Thyroid gland (tissue), 4 donors: ENCODE measurements around the gene DTX1. TPM values are rescaled to one million over a fixed set of nuclear protein-coding genes. Genes with fewer than 3 reads are reported as not detected.

Experiments used
- DNase-seq, 2 donors: peaks; one replicate each; pipeline ENCODE4 v3.0.0-alpha.2; 2019
- H3K27ac ChIP-seq, 3 donors: fragments of 200-600 bp; sonication (generic); 1 replicate in 2 of 3; 2 replicates in 1 of 3; pipeline ENCODE4 v1.5.1; 2016 to 2019; ENCODE audit warnings: mild to moderate bottlenecking in 1 of 3, moderate library complexity in 1 of 3
- H3K27me3 ChIP-seq: fragments of 200-600 bp; sonication (generic); one replicate; pipeline ENCODE4 v1.5.1; 2019
- H3K36me3 ChIP-seq, 2 donors: fragments of 200-600 bp; sonication (generic); one replicate each; pipeline ENCODE4 v1.5.1; 2016 to 2019
- H3K4me1 ChIP-seq, 2 donors: fragments of 200-600 bp; sonication (generic); one replicate each; pipeline ENCODE4 v1.5.1; 2017 to 2019
- H3K4me3 ChIP-seq, 3 donors: fragments of 200-600 bp; sonication (generic); replicated peaks in 1 of 3; 1 replicate in 2 of 3; 2 replicates in 1 of 3; pipeline ENCODE4 v1.5.1; 2016; ENCODE audit warnings: mild to moderate bottlenecking in 1 of 3
- H3K9me3 ChIP-seq: fragments of 200-600 bp; sonication (generic); one replicate; pipeline ENCODE4 v1.5.1; 2017
- POLR2A ChIP-seq, 2 donors: fragments of 450-650 bp; IDR thresholded peaks; one replicate each; pipeline ENCODE4 v1.6.1; 2017; ENCODE audit warnings: antibody characterized with exemption in 2 of 2, mild to moderate bottlenecking in 2 of 2, moderate library complexity in 1 of 2
- WGBS, 2 donors: methylation state at CpG; one replicate each; pipeline ENCODE4 v1.1.5; 2017; 5-methylcytosine and 5-hydroxymethylcytosine counted together
- intact Hi-C: fragments of 100-400 bp; cut with DNase I; formaldehyde crosslinking; loops from one replicate; pipeline ENCODE4 v1.15.1; 2023
- total RNA-seq, 4 donors: library from RNA; depleted of rRNA; stranded (reverse); fragments of >200 nt; gene quantifications; one replicate each; pipeline ENCODE4 v1.2.3, GENCODE V29; 2016
- TF ChIP-seq, protein P1 (sequence below), 6 experiments: fragments of 200-600 bp in 3 of 6; fragments of 450-650 bp in 3 of 6; sonication (generic) in 3 of 6; IDR thresholded peaks; one replicate each; pipeline ENCODE4 v1.5.1; 2016 to 2019; ENCODE audit warnings: antibody characterized with exemption in 6 of 6, mild to moderate bottlenecking in 2 of 6, inconsistent platforms in 1 of 6, moderate library complexity in 1 of 6

Gene DTX1
- total RNA-seq, 4 donors from 2014 or later, result 11.5 to 37.1 (median 20.6) TPM

DNA sequence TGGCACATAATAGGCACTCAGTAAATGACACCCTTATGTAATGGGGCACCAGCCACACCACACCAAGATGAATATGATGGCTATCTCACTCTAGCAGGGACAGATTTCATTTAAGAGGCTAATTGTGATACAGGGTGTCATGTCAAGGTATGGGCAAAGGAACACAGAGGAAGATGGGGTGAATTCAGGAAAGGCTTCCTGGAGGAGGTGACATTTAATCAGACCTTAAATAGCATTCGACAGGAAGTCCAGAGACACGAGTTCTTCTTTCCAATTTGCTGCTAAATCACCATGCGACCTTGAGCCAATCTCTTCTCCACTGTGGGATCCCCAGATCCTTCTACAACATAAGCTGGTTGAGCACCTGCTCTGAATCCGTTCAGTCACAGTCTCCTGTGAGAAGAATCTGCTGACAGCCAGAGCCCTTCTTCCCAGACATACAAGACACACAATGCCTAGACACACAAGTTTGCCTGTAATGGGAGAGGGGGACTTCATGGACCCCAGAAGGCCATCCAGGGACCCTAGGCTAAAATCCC is 1.5 kb upstream of the DTX1 start:
- no peaks in the 10 kb centered on the region for H3K36me3 ChIP-seq
- intact Hi-C loops, result loop anchor here (5.0 kb wide), 2 partner anchors 42 to 97 kb away; no protein-coding TSS in a partner anchor
- no peak for DNase-seq
- no peak overlapping the region for H3K4me3 ChIP-seq
- TF ChIP-seq POLR2A (IDR thresholded peaks at IDR 0.05), result no peak
- TF ChIP-seq, protein P1, sequence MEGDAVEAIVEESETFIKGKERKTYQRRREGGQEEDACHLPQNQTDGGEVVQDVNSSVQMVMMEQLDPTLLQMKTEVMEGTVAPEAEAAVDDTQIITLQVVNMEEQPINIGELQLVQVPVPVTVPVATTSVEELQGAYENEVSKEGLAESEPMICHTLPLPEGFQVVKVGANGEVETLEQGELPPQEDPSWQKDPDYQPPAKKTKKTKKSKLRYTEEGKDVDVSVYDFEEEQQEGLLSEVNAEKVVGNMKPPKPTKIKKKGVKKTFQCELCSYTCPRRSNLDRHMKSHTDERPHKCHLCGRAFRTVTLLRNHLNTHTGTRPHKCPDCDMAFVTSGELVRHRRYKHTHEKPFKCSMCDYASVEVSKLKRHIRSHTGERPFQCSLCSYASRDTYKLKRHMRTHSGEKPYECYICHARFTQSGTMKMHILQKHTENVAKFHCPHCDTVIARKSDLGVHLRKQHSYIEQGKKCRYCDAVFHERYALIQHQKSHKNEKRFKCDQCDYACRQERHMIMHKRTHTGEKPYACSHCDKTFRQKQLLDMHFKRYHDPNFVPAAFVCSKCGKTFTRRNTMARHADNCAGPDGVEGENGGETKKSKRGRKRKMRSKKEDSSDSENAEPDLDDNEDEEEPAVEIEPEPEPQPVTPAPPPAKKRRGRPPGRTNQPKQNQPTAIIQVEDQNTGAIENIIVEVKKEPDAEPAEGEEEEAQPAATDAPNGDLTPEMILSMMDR (IDR thresholded peaks at IDR 0.05), result no peak
- 79 to 81% methylated on average over 4 of the region's 4 CpGs for WGBS, 2 donors
- H3K27ac ChIP-seq, result no peak overlapping the region
- H3K27me3 ChIP-seq, result no peaks in the 10 kb centered on the region
- peaks cover 0 to 13% of the 10 kb centered on the region in 2 donors for H3K4me1 ChIP-seq
- no peaks in the 10 kb centered on the region for H3K9me3 ChIP-seq

- Histone ChIP-seq H3K4me1 (peaks cover 0 to 13% of the 10 kb centered on the region in 2 donors), H3K27ac (peak overlapping the region in 1 of 3 donors; percentile 49), H3K36me3 (no peaks in the 10 kb centered on the region), H3K4me3 (no peak overlapping the region), H3K27me3 (no peaks in the 10 kb centered on the region), H3K9me3 (no peaks in the 10 kb centered on the region)
- WGBS, 2 donors, result 55 to 69% methylated on average over 12 to 13 of the region's 13 CpGs
- TF ChIP-seq POLR2A (IDR thresholded peaks at IDR 0.05), result no peak
- TF ChIP-seq, protein P1 (IDR thresholded peaks at IDR 0.05), result no peak
- intact Hi-C loops, result no loop called here
- DNase-seq, result no peak
Measured at GRCh38 chr12:113055594-113056380, 743 bp upstream of the DTX1 start.

GRCh38 chr12:113056381-113056630 is 224 bp upstream of the DTX1 start:
- H3K27ac ChIP-seq, result peak overlapping the region in 1 of 3 donors; percentile 49
- DNase-seq, result no peak
- H3K4me3 ChIP-seq, result peak overlapping the region in 1 of 3 donors; percentile 39
- peaks cover 0 to 13% of the 10 kb centered on the region in 2 donors for H3K4me1 ChIP-seq
- WGBS, 2 donors, result 5 to 10% methylated on average over 3 to 8 of the region's 8 CpGs
- no peaks in the 10 kb centered on the region for H3K9me3 ChIP-seq
- intact Hi-C loops, result no loop called here
- H3K36me3 ChIP-seq, result no peaks in the 10 kb centered on the region
- TF ChIP-seq, protein P1 (IDR thresholded peaks at IDR 0.05), result no peak
- no peak for TF ChIP-seq POLR2A (IDR thresholded peaks at IDR 0.05)
- H3K27me3 ChIP-seq, result no peaks in the 10 kb centered on the region

GRCh38 chr12:113057565-113058485 is 1.3 kb downstream of the DTX1 start:
- Histone ChIP-seq H3K27ac (peak overlapping the region in 2 of 3 donors; percentile 27 to 49), H3K4me1 (peaks cover 0 to 13% of the 10 kb centered on the region in 2 donors), H3K9me3 (no peaks in the 10 kb centered on the region), H3K27me3 (no peaks in the 10 kb centered on the region), H3K4me3 (peak overlapping the region in 1 of 3 donors; percentile 39), H3K36me3 (no peaks in the 10 kb centered on the region)
- TF ChIP-seq POLR2A (IDR thresholded peaks at IDR 0.05), result no peak
- TF ChIP-seq, protein P1 (IDR thresholded peaks at IDR 0.05), result no peak
- no peak for DNase-seq
- WGBS, 2 donors, result 58 to 73% methylated on average over 8 to 30 of the region's 44 CpGs
- intact Hi-C loops, result no loop called here
